HCT116 (cell line): ENCODE measurements around the gene NABP2.

Experiments used
- FOSL1 ChIP-seq: IDR thresholded peaks from 2 replicates; pipeline ENCODE4 v1.6.1; 2012; ENCODE audit warnings: low read depth
- MAX ChIP-seq: IDR thresholded peaks from 2 replicates; pipeline ENCODE4 v1.6.1; 2012

- no peak for TF ChIP-seq MAX
- no peak for TF ChIP-seq FOSL1
Measured at GRCh38 chr12:56224954-56225353, 812 bp downstream of the NABP2 start.
